Peyer's patch (tissue), 4 donors: ENCODE measurements around the gene SNAPIN.

Experiments
- POLR2A ChIP-seq, 2 donors: fragments of 450-650 bp; IDR thresholded peaks; one replicate each; pipeline ENCODE4 v1.5.1; 2017; ENCODE audit warnings: antibody characterized with exemption in 2 of 2, mild to moderate bottlenecking in 2 of 2, moderate library complexity in 2 of 2
- TF ChIP-seq, protein P1 (sequence below), 6 experiments: fragments of 450-650 bp in 4 of 6; fragments of 200-600 bp in 2 of 6; sonication (generic) in 1 of 6; IDR thresholded peaks; one replicate each; pipeline ENCODE4 v1.5.1; 2017 to 2019; ENCODE audit warnings: antibody characterized with exemption in 6 of 6, mild to moderate bottlenecking in 3 of 6, moderate library complexity in 1 of 6

- TF ChIP-seq, protein P1, sequence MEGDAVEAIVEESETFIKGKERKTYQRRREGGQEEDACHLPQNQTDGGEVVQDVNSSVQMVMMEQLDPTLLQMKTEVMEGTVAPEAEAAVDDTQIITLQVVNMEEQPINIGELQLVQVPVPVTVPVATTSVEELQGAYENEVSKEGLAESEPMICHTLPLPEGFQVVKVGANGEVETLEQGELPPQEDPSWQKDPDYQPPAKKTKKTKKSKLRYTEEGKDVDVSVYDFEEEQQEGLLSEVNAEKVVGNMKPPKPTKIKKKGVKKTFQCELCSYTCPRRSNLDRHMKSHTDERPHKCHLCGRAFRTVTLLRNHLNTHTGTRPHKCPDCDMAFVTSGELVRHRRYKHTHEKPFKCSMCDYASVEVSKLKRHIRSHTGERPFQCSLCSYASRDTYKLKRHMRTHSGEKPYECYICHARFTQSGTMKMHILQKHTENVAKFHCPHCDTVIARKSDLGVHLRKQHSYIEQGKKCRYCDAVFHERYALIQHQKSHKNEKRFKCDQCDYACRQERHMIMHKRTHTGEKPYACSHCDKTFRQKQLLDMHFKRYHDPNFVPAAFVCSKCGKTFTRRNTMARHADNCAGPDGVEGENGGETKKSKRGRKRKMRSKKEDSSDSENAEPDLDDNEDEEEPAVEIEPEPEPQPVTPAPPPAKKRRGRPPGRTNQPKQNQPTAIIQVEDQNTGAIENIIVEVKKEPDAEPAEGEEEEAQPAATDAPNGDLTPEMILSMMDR (IDR thresholded peaks at IDR 0.05): no peak
- peak; percentile 95 to 98 for TF ChIP-seq POLR2A (IDR thresholded peaks at IDR 0.05)
Measured at GRCh38 chr1:153612755-153613331, 45.7 kb upstream of the SNAPIN start, which contains the start of gene S100A16.
